ENCODE results near the gene TSC22D1. TPM values are rescaled to one million over a fixed set of nuclear protein-coding genes. Genes with fewer than 3 reads are reported as not detected.
"Not testable (repeated sequence)": the region's sequence is repeated elsewhere in the genome, so short reads cannot be mapped to it uniquely, and the experiment has no call there.

Gene TSC22D1
- total RNA-seq, 4 donors from 2014 or later, result 177 to 798 (median 250) TPM

GRCh38 chr13:44523146-44524015 lies 52.7 kb downstream of the TSC22D1 start:
- DNase-seq, result no peak
- Histone ChIP-seq H3K27me3 (no peaks in the 10 kb centered on the region), H3K9me3 (no peaks in the 10 kb centered on the region), H3K4me1 (peaks cover 0 to 9% (median 0%) of the 10 kb centered on the region in 4 donors), H3K27ac (no peak overlapping the region), H3K36me3 (no peaks in the 10 kb centered on the region), H3K4me3 (no peak overlapping the region)
- TF ChIP-seq CTCF (IDR thresholded peaks at IDR 0.05) (no peak), POLR2AphosphoS5 (IDR thresholded peaks at IDR 0.05) (no peak), POLR2A (IDR thresholded peaks at IDR 0.05) (no peak), EP300 (IDR thresholded peaks at IDR 0.05; ENCODE audit: low read depth) (no peak)
- WGBS, 2 donors (ENCODE audit: low coverage in 1 of 2), result 61 to 75% methylated on average over 3 to 4 of the region's 4 CpGs
- intact Hi-C loops (cut with DNase I; ENCODE audit: low total_unique reads) (no loop called here), in situ Hi-C loops (cut with MboI; ENCODE audit: low pct_ligation_motif_present in 1 of 4, low pct_unique_long_range_greater_than_20kb in 1 of 4, low sequenced_read_pairs in 3 of 4) (no loop called here)

- H3K9me3 ChIP-seq, result no peaks in the 10 kb centered on the region
- no peak overlapping the region for H3K4me3 ChIP-seq
- TF ChIP-seq POLR2AphosphoS5 (IDR thresholded peaks at IDR 0.05) (no peak), POLR2A (IDR thresholded peaks at IDR 0.05) (no peak), CTCF (IDR thresholded peaks at IDR 0.05) (no peak), EP300 (IDR thresholded peaks at IDR 0.05; ENCODE audit: low read depth) (no peak)
- no peaks in the 10 kb centered on the region for H3K36me3 ChIP-seq
- H3K27me3 ChIP-seq, result no peaks in the 10 kb centered on the region
- H3K27ac ChIP-seq, result no peak overlapping the region
- H3K4me1 ChIP-seq, result peaks cover 0 to 9% (median 0%) of the 10 kb centered on the region in 4 donors
- DNase-seq, result no peak
- 80 to 86% methylated on average over 3 of the region's 3 CpGs for WGBS, 2 donors (ENCODE audit: low coverage in 1 of 2)
- intact Hi-C loops (cut with DNase I; ENCODE audit: low total_unique reads), result loop anchor here (5.0 kb wide), 1 partner anchor 843 kb away; no protein-coding TSS in a partner anchor
- in situ Hi-C loops (cut with MboI; ENCODE audit: low pct_ligation_motif_present in 1 of 4, low pct_unique_long_range_greater_than_20kb in 1 of 4, low sequenced_read_pairs in 3 of 4), result no loop called here
Observed at GRCh38 chr13:44519642-44520041, 56.5 kb downstream of the TSC22D1 start.

DNA sequence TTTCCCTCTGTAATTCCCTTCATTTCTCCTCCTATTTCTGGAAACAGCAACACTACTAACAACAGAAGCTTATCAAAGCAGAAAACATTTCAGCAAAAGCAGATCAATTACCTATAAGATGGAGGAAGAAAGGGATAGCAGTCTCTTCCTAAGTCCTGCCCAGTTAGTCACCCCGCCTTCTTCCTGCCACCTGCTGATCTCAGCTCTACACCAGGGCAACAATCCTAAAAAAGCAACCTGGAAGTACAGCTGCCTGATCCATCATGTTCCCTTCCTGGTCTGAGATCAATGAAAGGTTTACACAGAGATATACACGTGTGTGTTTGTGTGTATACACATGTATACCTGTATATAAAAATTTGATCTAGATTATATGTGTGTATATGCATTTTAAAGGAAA lies 59.4 kb downstream of the TSC22D1 start:
- Histone ChIP-seq H3K9me3 (no peaks in the 10 kb centered on the region), H3K27me3 (no peaks in the 10 kb centered on the region), H3K4me1 (no peaks in the 10 kb centered on the region), H3K4me3 (no peak overlapping the region), H3K27ac (no peak overlapping the region), H3K36me3 (no peaks in the 10 kb centered on the region)
- TF ChIP-seq CTCF (IDR thresholded peaks at IDR 0.05) (no peak), POLR2A (IDR thresholded peaks at IDR 0.05) (no peak), EP300 (IDR thresholded peaks at IDR 0.05; ENCODE audit: low read depth) (no peak), POLR2AphosphoS5 (IDR thresholded peaks at IDR 0.05) (no peak)
- intact Hi-C loops (cut with DNase I; ENCODE audit: low total_unique reads), result loop anchor here (5.0 kb wide), 1 partner anchor 846 kb away; no protein-coding TSS in a partner anchor
- in situ Hi-C loops (cut with MboI; ENCODE audit: low pct_ligation_motif_present in 1 of 4, low pct_unique_long_range_greater_than_20kb in 1 of 4, low sequenced_read_pairs in 3 of 4), result no loop called here
- no peak for DNase-seq
- 55 to 67% methylated on average over 2 of the region's 2 CpGs for WGBS, 2 donors (ENCODE audit: low coverage in 1 of 2)

DNA sequence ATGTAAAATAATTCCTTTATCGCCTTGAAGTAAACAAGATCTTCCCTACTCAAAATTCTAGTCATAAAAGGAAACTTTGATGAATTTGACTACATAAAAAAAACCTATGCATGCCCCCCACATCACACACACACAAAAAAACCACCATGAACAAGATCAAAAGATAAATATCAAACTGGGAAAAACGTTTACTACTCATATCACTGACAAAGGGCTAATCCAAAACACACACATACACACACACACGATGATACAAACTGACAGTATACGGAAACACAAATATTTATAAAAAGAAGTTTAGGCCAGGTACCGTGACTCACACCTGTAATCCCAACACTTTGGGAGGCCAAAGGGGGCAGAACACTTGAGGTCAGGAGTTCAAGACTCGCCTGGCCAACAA lies 61.9 kb downstream of the TSC22D1 start:
- TF ChIP-seq CTCF (IDR thresholded peaks at IDR 0.05) (no peak), POLR2A (IDR thresholded peaks at IDR 0.05) (no peak), EP300 (IDR thresholded peaks at IDR 0.05; ENCODE audit: low read depth) (no peak), POLR2AphosphoS5 (IDR thresholded peaks at IDR 0.05) (no peak)
- intact Hi-C loops (cut with DNase I; ENCODE audit: low total_unique reads), result no loop called here
- no peak overlapping the region for H3K4me3 ChIP-seq
- in situ Hi-C loops (cut with MboI; ENCODE audit: low pct_ligation_motif_present in 1 of 4, low pct_unique_long_range_greater_than_20kb in 1 of 4, low sequenced_read_pairs in 3 of 4), result no loop called here
- H3K9me3 ChIP-seq, result no peaks in the 10 kb centered on the region
- no peak overlapping the region for H3K27ac ChIP-seq
- no peaks in the 10 kb centered on the region for H3K4me1 ChIP-seq
- 76 to 79% methylated on average over 5 to 6 of the region's 6 CpGs for WGBS, 2 donors (ENCODE audit: low coverage in 1 of 2)
- no peaks in the 10 kb centered on the region for H3K36me3 ChIP-seq
- H3K27me3 ChIP-seq, result no peaks in the 10 kb centered on the region
- no peak for DNase-seq

GRCh38 chr13:44509853-44510252 lies 66.3 kb downstream of the TSC22D1 start:
- DNase-seq; H3K4me1 ChIP-seq; H3K36me3 ChIP-seq; in situ Hi-C loops (cut with MboI; ENCODE audit: low pct_ligation_motif_present in 1 of 4, low pct_unique_long_range_greater_than_20kb in 1 of 4, low sequenced_read_pairs in 3 of 4); H3K27ac ChIP-seq; H3K4me3 ChIP-seq; H3K27me3 ChIP-seq; H3K9me3 ChIP-seq; intact Hi-C loops (cut with DNase I; ENCODE audit: low total_unique reads): not testable (repeated sequence)
- WGBS, 2 donors (ENCODE audit: low coverage in 1 of 2), result 89 to 94% methylated on average over 3 to 6 of the region's 6 CpGs

Measured in transverse colon (tissue), 4 donors.